Progenitor cell of endocrine pancreas (in vitro differentiated cells): ENCODE results near the gene CLCN7. TPM values are rescaled to one million over a fixed set of nuclear protein-coding genes. Genes with fewer than 3 reads are reported as not detected.
"Not testable (repeated sequence)": the region's sequence is repeated elsewhere in the genome, so short reads cannot be mapped to it uniquely, and the experiment has no call there.

Experiments
- DNase-seq: peaks from one replicate; pipeline ENCODE4 v3.0.0; 2021; ENCODE audit warnings: low spot score; ENCODE audit not compliant: unreplicated experiment
- H3K27ac Mint-ChIP-seq: 2 replicates; pipeline ENCODE4 v1.8.0; 2021; ENCODE audit warnings: mild to moderate bottlenecking, moderate library complexity, mixed read lengths
- H3K27me3 Mint-ChIP-seq: 2 replicates; pipeline ENCODE4 v1.8.0; 2021; ENCODE audit warnings: mixed read lengths
- H3K36me3 Mint-ChIP-seq: 2 replicates; pipeline ENCODE4 v1.8.0; 2022; ENCODE audit warnings: mixed read lengths; ENCODE audit not compliant: insufficient read depth
- H3K4me1 Mint-ChIP-seq: 2 replicates; pipeline ENCODE4 v1.8.0; 2021; ENCODE audit warnings: low read depth, mixed read lengths
- H3K4me3 Mint-ChIP-seq: 2 replicates; pipeline ENCODE4 v1.8.0; 2021; ENCODE audit warnings: low read depth, mild to moderate bottlenecking, moderate library complexity, mixed read lengths
- H3K9me3 Mint-ChIP-seq: 2 replicates; pipeline ENCODE4 v1.8.0; 2021; ENCODE audit warnings: low read depth, mixed read lengths
- total RNA-seq: library from RNA; stranded (reverse); gene quantifications from 2 replicates; pipeline ENCODE4 v1.2.1, GENCODE V29; 2021
- TF ChIP-seq, protein P1 (sequence below): fragments of 200-600 bp; sonication (generic); IDR thresholded peaks from one replicate; pipeline ENCODE4 v1.5.0; 2021; ENCODE audit warnings: antibody characterized with exemption, mild to moderate bottlenecking; ENCODE audit not compliant: unreplicated experiment

Gene CLCN7
- total RNA-seq, 1 donor from 2014 or later = 89.4 TPM

GRCh38 chr16:1444730-1445517, 29.9 kb downstream of the CLCN7 start:
- H3K4me3 Mint-ChIP-seq = no peak overlapping the region
- TF ChIP-seq, protein P1, sequence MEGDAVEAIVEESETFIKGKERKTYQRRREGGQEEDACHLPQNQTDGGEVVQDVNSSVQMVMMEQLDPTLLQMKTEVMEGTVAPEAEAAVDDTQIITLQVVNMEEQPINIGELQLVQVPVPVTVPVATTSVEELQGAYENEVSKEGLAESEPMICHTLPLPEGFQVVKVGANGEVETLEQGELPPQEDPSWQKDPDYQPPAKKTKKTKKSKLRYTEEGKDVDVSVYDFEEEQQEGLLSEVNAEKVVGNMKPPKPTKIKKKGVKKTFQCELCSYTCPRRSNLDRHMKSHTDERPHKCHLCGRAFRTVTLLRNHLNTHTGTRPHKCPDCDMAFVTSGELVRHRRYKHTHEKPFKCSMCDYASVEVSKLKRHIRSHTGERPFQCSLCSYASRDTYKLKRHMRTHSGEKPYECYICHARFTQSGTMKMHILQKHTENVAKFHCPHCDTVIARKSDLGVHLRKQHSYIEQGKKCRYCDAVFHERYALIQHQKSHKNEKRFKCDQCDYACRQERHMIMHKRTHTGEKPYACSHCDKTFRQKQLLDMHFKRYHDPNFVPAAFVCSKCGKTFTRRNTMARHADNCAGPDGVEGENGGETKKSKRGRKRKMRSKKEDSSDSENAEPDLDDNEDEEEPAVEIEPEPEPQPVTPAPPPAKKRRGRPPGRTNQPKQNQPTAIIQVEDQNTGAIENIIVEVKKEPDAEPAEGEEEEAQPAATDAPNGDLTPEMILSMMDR = no peak
- H3K9me3 Mint-ChIP-seq = no peaks in the 10 kb centered on the region
- no peak for DNase-seq
- H3K36me3 Mint-ChIP-seq = no peaks in the 10 kb centered on the region
- H3K4me1 Mint-ChIP-seq = no peaks in the 10 kb centered on the region
- no peaks in the 10 kb centered on the region for H3K27me3 Mint-ChIP-seq
- no peak overlapping the region for H3K27ac Mint-ChIP-seq

GRCh38 chr16:1443980-1444729, 30.7 kb downstream of the CLCN7 start, which contains the start of gene CCDC154:
Gene CCDC154 (minus strand): TSS chr16:1444556. CDS start chr16:1444322, 234 bp downstream.
- no peaks in the 10 kb centered on the region for H3K27me3 Mint-ChIP-seq
- no peak for DNase-seq
- TF ChIP-seq, protein P1 = no peak
- no peak within 1 kb of the TSS for H3K27ac Mint-ChIP-seq
- H3K9me3 Mint-ChIP-seq = no peaks in the 10 kb centered on the region
- H3K4me3 Mint-ChIP-seq = no peak within 1 kb of the TSS
- no peaks in the 10 kb centered on the region for H3K36me3 Mint-ChIP-seq
- no peaks in the 10 kb centered on the region for H3K4me1 Mint-ChIP-seq

DNA sequence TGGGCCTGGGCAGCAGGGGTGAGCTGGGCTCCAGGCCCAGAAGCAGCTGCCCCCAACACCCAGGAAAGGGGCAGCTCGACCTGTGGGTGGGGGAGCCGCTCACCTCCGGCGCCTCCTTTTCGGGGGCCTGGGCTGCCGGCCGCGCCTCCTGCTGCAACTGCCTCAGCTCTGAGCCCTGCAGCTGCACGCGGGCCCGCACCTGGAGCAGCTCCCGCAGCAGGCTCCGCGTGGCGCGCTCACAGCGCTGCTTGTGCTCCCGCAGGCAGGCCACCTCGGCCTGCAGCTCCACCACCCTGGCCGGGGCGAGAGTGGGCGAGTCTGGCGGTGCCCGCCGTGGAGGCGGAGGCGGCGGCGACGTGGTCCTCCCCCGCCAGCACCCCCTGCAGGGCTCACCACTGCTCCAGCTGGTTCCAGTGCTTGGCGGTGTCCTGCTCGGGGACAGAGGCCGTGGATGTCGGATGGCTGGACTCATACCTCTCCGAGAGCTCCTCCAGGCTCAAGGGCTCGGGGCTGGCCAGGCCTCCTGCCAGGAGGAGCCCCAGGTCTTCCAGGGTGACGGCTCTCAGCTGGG, 31.3 kb downstream of the CLCN7 start:
- Mint-ChIP-seq H3K27ac (no peak overlapping the region), H3K4me1 (no peaks in the 10 kb centered on the region), H3K4me3 (no peak overlapping the region), H3K36me3 (no peaks in the 10 kb centered on the region), H3K9me3 (no peaks in the 10 kb centered on the region), H3K27me3 (no peaks in the 10 kb centered on the region)
- DNase-seq = no peak
- TF ChIP-seq, protein P1 = no peak

GRCh38 chr16:1442697-1443096, 32.1 kb downstream of the CLCN7 start:
- Mint-ChIP-seq H3K36me3 (no peaks in the 10 kb centered on the region), H3K27ac (no peak overlapping the region), H3K4me1 (no peaks in the 10 kb centered on the region), H3K4me3 (no peak overlapping the region), H3K27me3 (no peaks in the 10 kb centered on the region), H3K9me3 (no peaks in the 10 kb centered on the region)
- TF ChIP-seq, protein P1 = no peak
- no peak for DNase-seq

GRCh38 chr16:1441391-1441829, 33.4 kb downstream of the CLCN7 start:
- H3K36me3 Mint-ChIP-seq = no peaks in the 10 kb centered on the region
- no peak overlapping the region for H3K4me3 Mint-ChIP-seq
- H3K27me3 Mint-ChIP-seq = no peaks in the 10 kb centered on the region
- H3K9me3 Mint-ChIP-seq = no peaks in the 10 kb centered on the region
- no peaks in the 10 kb centered on the region for H3K4me1 Mint-ChIP-seq
- no peak overlapping the region for H3K27ac Mint-ChIP-seq
- no peak for DNase-seq
- TF ChIP-seq, protein P1 = no peak

GRCh38 chr16:1439699-1440074, 35.1 kb downstream of the CLCN7 start:
- H3K9me3 Mint-ChIP-seq, H3K4me1 Mint-ChIP-seq, DNase-seq, H3K4me3 Mint-ChIP-seq, H3K36me3 Mint-ChIP-seq, H3K27me3 Mint-ChIP-seq, H3K27ac Mint-ChIP-seq: not testable (repeated sequence)
